Prostate gland (tissue), 2 donors: Measurements from ENCODE around the gene KLHDC7B. TPM values are rescaled to one million over a fixed set of nuclear protein-coding genes. Genes with fewer than 3 reads are reported as not detected.

Experiments
- DNase-seq: peaks from one replicate; pipeline ENCODE4 v3.0.0-alpha.2; 2019; ENCODE audit warnings: low spot score
- H3K27ac ChIP-seq, 2 donors: fragments of 200-600 bp; sonication (generic); 2 replicates each; pipeline ENCODE4 v1.5.1; 2017 to 2019
- H3K27me3 ChIP-seq: fragments of 200-600 bp; sonication (generic); replicated peaks from 2 replicates; pipeline ENCODE4 v1.5.1; 2019; ENCODE audit not compliant: insufficient read depth
- H3K36me3 ChIP-seq, 2 donors: fragments of 200-600 bp; sonication (generic); 1 replicate in 1 of 2; 2 replicates in 1 of 2; pipeline versions ENCODE4 v1.5.1 to v1.8.1; 2017 to 2019
- H3K4me1 ChIP-seq: fragments of 200-600 bp; sonication (generic); replicated peaks from 2 replicates; pipeline ENCODE4 v1.5.1; 2019
- H3K4me3 ChIP-seq, 2 donors: fragments of 200-600 bp; sonication (generic); 2 replicates each; pipeline ENCODE4 v1.5.1; 2017 to 2019
- H3K9me3 ChIP-seq: fragments of 200-600 bp; sonication (generic); 2 replicates; pipeline ENCODE4 v1.5.1; 2017
- CTCF ChIP-seq, 4 experiments: fragments of 200-600 bp in 2 of 4; fragments of 450-650 bp in 2 of 4; sonication (generic) in 2 of 4; IDR thresholded peaks; 1 replicate in 3 of 4; 2 replicates in 1 of 4; pipeline ENCODE4 v1.5.1; 2016 to 2019; ENCODE audit warnings: antibody characterized with exemption in 4 of 4, mild to moderate bottlenecking in 2 of 4, moderate library complexity in 2 of 4
- POLR2A ChIP-seq: fragments of 450-650 bp; IDR thresholded peaks from one replicate; pipeline ENCODE4 v1.6.1; 2016; ENCODE audit warnings: antibody characterized with exemption, mild to moderate bottlenecking
- WGBS: methylation state at CpG from one replicate; pipeline ENCODE4 v1.1.5; 2018; 5-methylcytosine and 5-hydroxymethylcytosine counted together
- intact Hi-C: fragments of 100-400 bp; cut with DNase I; formaldehyde crosslinking; loops from one replicate; pipeline ENCODE4 v1.14.2; 2022
- total RNA-seq, 2 donors: library from RNA; depleted of rRNA; stranded (reverse); fragments of >200 nt; gene quantifications; one replicate each; pipeline ENCODE4 v1.1.0, GENCODE V29; 2016

Gene KLHDC7B
- total RNA-seq, 2 donors from 2014 or later: 0.62 TPM; not detected in 1

- Histone ChIP-seq H3K9me3 (no peaks in the 10 kb centered on the region), H3K4me1 (no peaks in the 10 kb centered on the region), H3K36me3 (no peaks in the 10 kb centered on the region), H3K27ac (no peak overlapping the region), H3K27me3 (no peaks in the 10 kb centered on the region), H3K4me3 (no peak overlapping the region)
- intact Hi-C loops: no loop called here
- no peak for TF ChIP-seq POLR2A
- 88% methylated on average over 5 of the region's 5 CpGs for WGBS
- no peak for DNase-seq
These were observed 51.4 kb downstream of the KLHDC7B start for GRCh38 chr22:50597097-50597496.

DNA sequence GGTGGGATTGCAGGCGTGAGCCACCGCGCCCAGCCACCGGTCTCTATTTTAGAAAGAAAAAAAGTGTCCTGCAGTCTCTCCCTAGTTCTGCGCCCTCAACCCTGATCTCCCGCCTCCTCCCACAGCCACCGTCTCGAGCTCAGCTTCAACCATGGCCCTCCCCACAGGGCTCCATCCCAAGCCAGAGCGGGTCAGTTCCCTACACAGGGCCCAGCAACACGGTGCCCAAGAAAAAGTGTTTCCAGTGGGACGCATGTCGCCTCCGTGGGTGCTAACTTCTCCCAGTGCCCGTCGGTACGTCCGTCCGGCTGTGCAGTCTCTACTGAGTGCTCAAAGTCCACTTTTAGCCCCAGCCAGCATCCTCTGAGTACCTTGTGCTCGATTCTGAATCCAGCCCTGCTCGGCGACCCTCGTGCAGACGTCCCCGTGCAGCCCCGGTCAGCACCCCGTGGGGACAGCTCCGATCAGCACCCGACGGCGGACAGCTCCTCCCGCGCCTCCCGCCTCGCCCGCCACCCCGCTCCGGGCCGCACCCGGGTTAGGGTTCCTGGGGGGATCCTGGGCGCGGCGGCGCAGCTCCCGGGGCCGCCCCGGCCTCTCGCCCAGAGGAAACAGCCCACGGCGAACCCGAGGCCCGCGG lies 54.2 kb downstream of the KLHDC7B start:
- H3K36me3 ChIP-seq: no peaks in the 10 kb centered on the region
- H3K4me1 ChIP-seq: no peaks in the 10 kb centered on the region
- intact Hi-C loops: no loop called here
- TF ChIP-seq CTCF (IDR thresholded peaks at IDR 0.05) (no peak), POLR2A (no peak)
- no peak overlapping the region for H3K27ac ChIP-seq
- H3K9me3 ChIP-seq: no peaks in the 10 kb centered on the region
- no peak for DNase-seq
- H3K27me3 ChIP-seq: no peaks in the 10 kb centered on the region
- H3K4me3 ChIP-seq: peak overlapping the region; percentile 35 to 48
- 18% methylated on average over 43 of the region's 52 CpGs for WGBS

DNA sequence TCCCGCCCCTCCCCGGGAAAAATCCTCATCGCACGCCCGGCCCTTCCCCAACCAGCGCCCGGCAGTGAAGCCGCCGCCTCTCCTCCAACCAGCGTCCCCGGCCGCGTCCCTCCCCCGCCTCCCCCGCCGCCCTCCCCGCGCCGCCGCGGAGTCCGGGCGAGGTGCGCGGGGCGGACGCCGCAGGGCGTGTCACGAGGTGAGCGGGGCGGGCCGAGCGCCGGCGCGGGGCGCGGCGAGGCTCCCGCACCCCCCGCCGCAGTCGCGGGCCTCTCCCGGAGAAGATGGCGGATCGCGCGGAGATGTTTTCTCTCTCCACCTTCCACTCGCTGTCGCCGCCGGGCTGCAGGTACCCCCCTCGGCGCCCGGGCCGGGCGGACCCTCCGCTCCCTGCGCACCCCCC lies 54.8 kb downstream of the KLHDC7B start, which contains the start of gene MAPK8IP2:
MAPK8IP2 (plus strand) TSS at position 256 of the 400 bp plus-strand sequence; CDS start at position 282, 26 bp downstream.
- H3K4me3 ChIP-seq: peak within 1 kb of the TSS; percentile 35 to 48
- intact Hi-C loops: no loop called here
- H3K27ac ChIP-seq: no peak within 1 kb of the TSS
- no peaks in the 10 kb centered on the region for H3K9me3 ChIP-seq
- H3K4me1 ChIP-seq: no peaks in the 10 kb centered on the region
- no peak for TF ChIP-seq CTCF (IDR thresholded peaks at IDR 0.05)
- DNase-seq: no peak
- no peaks in the 10 kb centered on the region for H3K27me3 ChIP-seq
- H3K36me3 ChIP-seq: no peaks in the 10 kb centered on the region
- WGBS: 1% methylated on average over 34 of the region's 61 CpGs

Other genes with a start within 250 kb of the KLHDC7B start
- gene PLXNB2, start 238.3 kb upstream of the KLHDC7B start, total RNA-seq: 100 to 1,000 TPM; 259 to 309 TPM
- 10 to 100 TPM in 1 of 2 donors, 1 to 10 TPM in 1; 9.6 to 19.6 TPM for gene DENND6B, start 218.9 kb upstream of the KLHDC7B start, total RNA-seq
- 100 to 1,000 TPM in 1 of 2 donors, 10 to 100 TPM in 1; 80.6 to 107 TPM for gene PPP6R2, start 202.6 kb upstream of the KLHDC7B start, total RNA-seq
- 100 to 1,000 TPM in 1 of 2 donors, 10 to 100 TPM in 1; 44.9 to 144 TPM for gene SBF1, start 70.9 kb upstream of the KLHDC7B start, total RNA-seq
- 1 to 10 TPM; 7.3 to 7.9 TPM for gene ADM2, start 64.4 kb upstream of the KLHDC7B start, total RNA-seq
- not detected for gene MIOX, start 59.0 kb upstream of the KLHDC7B start, total RNA-seq
- 10 to 100 TPM; 76.6 to 94.3 TPM for gene LMF2, start 38.2 kb upstream of the KLHDC7B start, total RNA-seq
- gene NCAPH2, start 37.7 kb upstream of the KLHDC7B start, total RNA-seq: 10 to 100 TPM; 43.7 to 59.6 TPM
- 1 to 10 TPM; 1.5 to 8.3 TPM for gene SCO2, start 20.3 kb upstream of the KLHDC7B start, total RNA-seq
- 10 to 100 TPM; 35.8 to 42.8 TPM for gene TYMP, start 15.9 kb upstream of the KLHDC7B start, total RNA-seq
- 10 to 100 TPM in 1 of 2 donors, not detected in 1; 10.2 TPM for gene SYCE3, start 17.0 kb downstream of the KLHDC7B start, total RNA-seq
- 10 to 100 TPM; 13.1 to 31.4 TPM for gene CPT1B, start 32.5 kb downstream of the KLHDC7B start, total RNA-seq
- 100 to 1,000 TPM in 1 of 2 donors, 10 to 100 TPM in 1; 52.1 to 112 TPM for gene CHKB, start 37.0 kb downstream of the KLHDC7B start, total RNA-seq
- gene MAPK8IP2, start 54.9 kb downstream of the KLHDC7B start, total RNA-seq: 10 to 100 TPM in 1 of 2 donors, 1 to 10 TPM in 1; 5.1 to 23.6 TPM
- 10 to 100 TPM; 60.7 to 81.7 TPM for gene ARSA, start 82.3 kb downstream of the KLHDC7B start, total RNA-seq
- 10 to 100 TPM in 1 of 2 donors, 1 to 10 TPM in 1; 9.1 to 18.3 TPM for gene SHANK3, start 126.9 kb downstream of the KLHDC7B start, total RNA-seq
- gene ACR, start 192.3 kb downstream of the KLHDC7B start, total RNA-seq: 10 to 100 TPM in 1 of 2 donors, not detected in 1; 13.1 TPM
- gene RABL2B, start 237.7 kb downstream of the KLHDC7B start, total RNA-seq: 10 to 100 TPM; 23.0 to 31.7 TPM